HG03442 (cell line): ENCODE data around the gene PINLYP.
"Not testable (repeated sequence)": the region's sequence is repeated elsewhere in the genome, so short reads cannot be mapped to it uniquely, and the experiment has no call there.

Experiments used
- ATAC-seq: cut with Tn5 transposase; IDR thresholded peaks from one replicate; pipeline ENCODE4 v1.9.1; 2021; ENCODE audit warnings: mild to moderate bottlenecking, moderate library complexity; ENCODE audit not compliant: unreplicated experiment

The PINLYP gene

GRCh38 chr19:43578787-43579186, 3.2 kb downstream of the PINLYP start:
- ATAC-seq: no peak

GRCh38 chr19:43581467-43581866, 5.9 kb downstream of the PINLYP start:
- ATAC-seq: no peak

- no peak for ATAC-seq
Measured at GRCh38 chr19:43582495-43582894, 6.9 kb downstream of the PINLYP start.

GRCh38 chr19:43584484-43584883, 8.9 kb downstream of the PINLYP start:
- ATAC-seq: no peak

GRCh38 chr19:43586346-43586745, 10.7 kb downstream of the PINLYP start:
- no peak for ATAC-seq

GRCh38 chr19:43587029-43587428, 11.4 kb downstream of the PINLYP start:
- not testable (repeated sequence) for ATAC-seq

- ATAC-seq: no peak
Measured at GRCh38 chr19:43589277-43589676, 13.7 kb downstream of the PINLYP start.

GRCh38 chr19:43589678-43590077, 14.1 kb downstream of the PINLYP start:
- ATAC-seq: no peak

GRCh38 chr19:43591904-43592772, 16.5 kb downstream of the PINLYP start:
- ATAC-seq: no peak

- ATAC-seq: no peak
Measured at GRCh38 chr19:43592800-43593350, 17.3 kb downstream of the PINLYP start.

GRCh38 chr19:43594081-43594697, 18.6 kb downstream of the PINLYP start:
- ATAC-seq: no peak

- no peak for ATAC-seq
Measured at GRCh38 chr19:43594710-43595604, 19.4 kb downstream of the PINLYP start.

GRCh38 chr19:43595605-43595998, 20.0 kb downstream of the PINLYP start:
- peak; percentile 3 for ATAC-seq

GRCh38 chr19:43595999-43596841, 20.6 kb downstream of the PINLYP start, which contains the start of the genes IRGQ and ZNF576:
Gene IRGQ (minus strand): TSS chr19:43596134. CDS start chr19:43595338, 796 bp downstream.
Gene ZNF576 (plus strand): TSS chr19:43596595. CDS start chr19:43597109, 514 bp downstream.
- peak; percentile 85 for ATAC-seq

GRCh38 chr19:43596842-43597461, 21.4 kb downstream of the PINLYP start:
- no peak for ATAC-seq

GRCh38 chr19:43597876-43598275, 22.3 kb downstream of the PINLYP start:
- no peak for ATAC-seq

- no peak for ATAC-seq
Measured at GRCh38 chr19:43598445-43599240, 23.0 kb downstream of the PINLYP start.

GRCh38 chr19:43599635-43600295, 24.2 kb downstream of the PINLYP start:
- no peak for ATAC-seq
